SK-N-SH (cell line): ENCODE measurements around the gene VSIG2. TPM values are rescaled to one million over a fixed set of nuclear protein-coding genes. Genes with fewer than 3 reads are reported as not detected.

Experiments
- CTCF ChIA-PET: fragments of 300-600, 350-600 bp; formaldehyde crosslinking; extraction: SDS; loops from one replicate; lab custom pipeline; 2021; lab: Yijun Ruan, JAX
- POLR2A ChIA-PET: fragments of 350-600 bp; sonication (Branson Sonifier 250); formaldehyde crosslinking; extraction: SDS; loops from one replicate; lab custom pipeline; 2020; ENCODE audit warnings: antibody characterized with exemption, inconsistent platforms; lab: Yijun Ruan, JAX
- DNase-seq: peaks from one replicate; pipeline ENCODE4 v3.0.0; 2012
- H2AFZ ChIP-seq: fragments of 200-600 bp; sonication (generic); 2 replicates; pipeline ENCODE4 v1.8.1; 2016; ENCODE audit warnings: antibody characterized with exemption, mild to moderate bottlenecking, low read depth
- H3F3A ChIP-seq: fragments of 200-600 bp; sonication (generic); replicated peaks from 2 replicates; pipeline ENCODE3; 2016; ENCODE audit warnings: antibody characterized with exemption, mild to moderate bottlenecking; ENCODE audit not compliant: insufficient read depth
- H3K27ac ChIP-seq, 2 experiments: fragments of 200-500 bp in 1 of 2; fragments of 200-600 bp in 1 of 2; sonication (Bioruptor generic) in 1 of 2; sonication (generic), shearing (Covaris generic) in 1 of 2; 2 replicates each; pipeline versions ENCODE4 v1.5.1 to v1.6.1; 2014 to 2016; ENCODE audit warnings: low read depth in 2 of 2, inconsistent platforms in 1 of 2, low read length in 1 of 2, mild to moderate bottlenecking in 1 of 2, mixed read lengths in 1 of 2
- H3K27me3 ChIP-seq: fragments of 200-600 bp; sonication (generic), shearing (Covaris generic); 2 replicates; pipeline ENCODE4 v1.6.1; 2016; ENCODE audit warnings: mixed run types; ENCODE audit not compliant: insufficient read depth
- H3K36me3 ChIP-seq, 2 experiments: fragments of 200-500 bp in 1 of 2; fragments of 200-600 bp in 1 of 2; sonication (Bioruptor generic) in 1 of 2; sonication (generic) in 1 of 2; replicated peaks in 1 of 2; 2 replicates each; pipeline versions ENCODE3 to v1.5.1; 2014 to 2016; ENCODE audit warnings: low read length in 1 of 2, mild to moderate bottlenecking in 1 of 2; ENCODE audit not compliant: insufficient read depth in 2 of 2, control insufficient read depth in 1 of 2
- H3K4me1 ChIP-seq, 2 experiments: fragments of 200-500 bp in 1 of 2; fragments of 200-600 bp in 1 of 2; sonication (Bioruptor generic) in 1 of 2; sonication (generic), shearing (Covaris generic) in 1 of 2; 2 replicates each; pipeline versions ENCODE4 v1.5.1 to v1.6.1; 2014 to 2016; ENCODE audit warnings: low read depth in 1 of 2, low read length in 1 of 2, mixed run types in 1 of 2; ENCODE audit not compliant: insufficient read depth in 2 of 2, control insufficient read depth in 1 of 2
- H3K4me2 ChIP-seq: fragments of 200-600 bp; sonication (generic), shearing (Covaris generic); 2 replicates; pipeline ENCODE4 v1.6.1; 2017; ENCODE audit warnings: mixed run types
- H3K4me3 ChIP-seq, 2 experiments: fragments of 200-500 bp in 1 of 2; fragments of 200-600 bp in 1 of 2; sonication (Bioruptor generic) in 1 of 2; sonication (generic), shearing (Covaris generic) in 1 of 2; 2 replicates each; pipeline versions ENCODE4 v1.5.1 to v1.8.1; 2014 to 2016; ENCODE audit warnings: low read depth in 2 of 2, inconsistent platforms in 1 of 2, low read length in 1 of 2, mild to moderate bottlenecking in 1 of 2, mixed read lengths in 1 of 2, moderate library complexity in 1 of 2
- H3K79me2 ChIP-seq: fragments of 200-600 bp; sonication (generic); 2 replicates; pipeline ENCODE4 v1.8.1; 2017; ENCODE audit warnings: mild to moderate bottlenecking; ENCODE audit not compliant: insufficient read depth
- H3K9ac ChIP-seq: fragments of 200-600 bp; sonication (generic); 2 replicates; pipeline ENCODE4 v1.6.1; 2017; ENCODE audit warnings: mixed run types
- H3K9me2 ChIP-seq: fragments of 200-600 bp; sonication (generic); 2 replicates; pipeline ENCODE4 v1.6.1; 2017; ENCODE audit warnings: mixed run types
- H3K9me3 ChIP-seq: fragments of 200-600 bp; sonication (generic); 2 replicates; pipeline ENCODE4 v1.6.1; 2017; ENCODE audit warnings: mixed run types, mild to moderate bottlenecking, moderate library complexity
- H4K20me1 ChIP-seq: fragments of 200-600 bp; sonication (generic); 2 replicates; pipeline ENCODE4 v1.6.1; 2017; ENCODE audit warnings: mild to moderate bottlenecking, mixed run types; ENCODE audit not compliant: insufficient read depth
- GABPA ChIP-seq: IDR thresholded peaks from 2 replicates; pipeline ENCODE4 v1.4.0; 2012; ENCODE audit warnings: low read depth, mild to moderate bottlenecking
- JUND ChIP-seq: IDR thresholded peaks from 2 replicates; pipeline ENCODE4 v1.4.0; 2012
- MEF2A ChIP-seq: IDR thresholded peaks from 2 replicates; pipeline ENCODE4 v1.4.0; 2012; ENCODE audit warnings: low read depth, borderline replicate concordance
- PBX3 ChIP-seq: IDR thresholded peaks from 2 replicates; pipeline ENCODE4; 2012
- REST ChIP-seq: IDR thresholded peaks from 2 replicates; pipeline ENCODE4 v1.6.1; 2012; ENCODE audit warnings: mild to moderate bottlenecking, low read depth, low read length, moderate library complexity
- RFX5 ChIP-seq: IDR thresholded peaks from 2 replicates; pipeline ENCODE4 v1.6.1; 2012; ENCODE audit warnings: mild to moderate bottlenecking, improper control_type of control experiment, low read length
- RXRA ChIP-seq: IDR thresholded peaks from 2 replicates; pipeline ENCODE4 v1.4.0; 2012; ENCODE audit warnings: low read depth, mild to moderate bottlenecking, borderline replicate concordance
- TCF12 ChIP-seq: IDR thresholded peaks from 2 replicates; pipeline ENCODE4 v1.4.0; 2012
- ZBTB33 ChIP-seq: IDR thresholded peaks from 2 replicates; pipeline ENCODE4 v1.4.0; 2012; ENCODE audit warnings: low read depth, borderline replicate concordance
- polyA plus RNA-seq, 3 experiments: library from polyadenylated mRNA; depleted of rRNA; stranded (reverse); fragments of >200 nt; gene quantifications; 2 replicates each; pipeline ENCODE4 v1.2.3, GENCODE V29; 2012

Gene VSIG2
- polyA plus RNA-seq, 1 of the 3 experiments (the other 2 are of a cell fraction) = not detected

- no peak for TF ChIP-seq ZBTB33
- no peak for TF ChIP-seq RFX5
- no peak for TF ChIP-seq JUND
- no peak for TF ChIP-seq GABPA
- no peak for TF ChIP-seq TCF12
- TF ChIP-seq RXRA = no peak
Measured at GRCh38 chr11:124791626-124792341, 39.7 kb upstream of the VSIG2 start (continued).

- H3K4me3 ChIP-seq = no peak overlapping the region
- no peak overlapping the region for H2AFZ ChIP-seq
- POLR2A ChIA-PET = interaction anchor here (2.4 kb wide), 1 partner anchor 12 kb away, joined by 7 read pairs; the partner anchor contains the start of gene MSANTD2
- no peaks in the 10 kb centered on the region for H3K36me3 ChIP-seq
- no peak overlapping the region for H3K4me2 ChIP-seq
- no peaks in the 10 kb centered on the region for H3K9me2 ChIP-seq
- CTCF ChIA-PET = interaction anchor here (0.9 to 3.7 kb wide), 6 partner anchors 10 to 144 kb away, joined by 3 to 13 read pairs (median 5); partner anchors contain the start of gene MSANTD2
- H3K9ac ChIP-seq = no peak overlapping the region
- no peaks in the 10 kb centered on the region for H3F3A ChIP-seq
- no peak for DNase-seq
- no peaks in the 10 kb centered on the region for H3K27me3 ChIP-seq
- H4K20me1 ChIP-seq = peaks cover 63% of the 10 kb centered on the region
- H3K27ac ChIP-seq = no peak overlapping the region
- peaks cover 97% of the 10 kb centered on the region for H3K79me2 ChIP-seq
- peaks cover 5 to 11% of the 10 kb centered on the region in 2 experiments; a peak in 3 of 4 replicates for H3K4me1 ChIP-seq
- TF ChIP-seq REST (no peak), MEF2A (no peak), PBX3 (no peak)
- TF ChIP-seq, all 33 proteins: peak for 0
- no peaks in the 10 kb centered on the region for H3K9me3 ChIP-seq
Measured at GRCh38 chr11:124788521-124788920, 36.5 kb upstream of the VSIG2 start.
